Measurements from ENCODE around the gene ITPR2. TPM values are rescaled to one million over a fixed set of nuclear protein-coding genes. Genes with fewer than 3 reads are reported as not detected.

Gene ITPR2
- total RNA-seq, 2 experiments from 2014 or later: 28.8 to 29.9 TPM

GRCh38 chr12:26524862-26525465, 308.0 kb downstream of the ITPR2 start:
- CTCF ChIA-PET: no interaction called here
- peaks cover 9% of the 10 kb centered on the region for H3K4me1 Mint-ChIP-seq (ENCODE audit: low read depth)
- no peak overlapping the region for H3K27ac Mint-ChIP-seq
- peaks cover 12% of the 10 kb centered on the region for H3K36me3 ChIP-seq (ENCODE audit: insufficient read depth, low read length)
- H3K4me3 Mint-ChIP-seq: no peak overlapping the region
- POLR2A ChIA-PET: no interaction called here
- no peak overlapping the region for H3K4me3 ChIP-seq (ENCODE audit: low read length)
- no peaks in the 10 kb centered on the region for H3K27me3 Mint-ChIP-seq
- H3K9me3 Mint-ChIP-seq: peaks cover 9% of the 10 kb centered on the region
- no peak for ATAC-seq (ENCODE audit: poor library complexity)
- H3K27ac ChIP-seq (ENCODE audit: low read depth in 1 of 2, low read length in 2 of 2): no peak overlapping the region
- no peaks in the 10 kb centered on the region for H3K27me3 ChIP-seq (ENCODE audit: control insufficient read depth in 1 of 2, insufficient read depth in 2 of 2, low read length in 2 of 2)
- peaks cover 0 to 30% of the 10 kb centered on the region in 2 experiments for H3K9me3 ChIP-seq (ENCODE audit: control insufficient read depth in 1 of 2, insufficient read depth in 1 of 2, low read length in 2 of 2)
- peaks cover 2% of the 10 kb centered on the region for H3K4me1 ChIP-seq (ENCODE audit: insufficient read depth, low read length)
- peak in 3 of 14 experiments; percentile 3 to 28 (median 14) for DNase-seq
- intact Hi-C loops (cut with DNase I, micrococcal nuclease): no loop called here
- H3K36me3 Mint-ChIP-seq (ENCODE audit: low read depth): peaks cover 72% of the 10 kb centered on the region
- TF ChIP-seq, protein P1, sequence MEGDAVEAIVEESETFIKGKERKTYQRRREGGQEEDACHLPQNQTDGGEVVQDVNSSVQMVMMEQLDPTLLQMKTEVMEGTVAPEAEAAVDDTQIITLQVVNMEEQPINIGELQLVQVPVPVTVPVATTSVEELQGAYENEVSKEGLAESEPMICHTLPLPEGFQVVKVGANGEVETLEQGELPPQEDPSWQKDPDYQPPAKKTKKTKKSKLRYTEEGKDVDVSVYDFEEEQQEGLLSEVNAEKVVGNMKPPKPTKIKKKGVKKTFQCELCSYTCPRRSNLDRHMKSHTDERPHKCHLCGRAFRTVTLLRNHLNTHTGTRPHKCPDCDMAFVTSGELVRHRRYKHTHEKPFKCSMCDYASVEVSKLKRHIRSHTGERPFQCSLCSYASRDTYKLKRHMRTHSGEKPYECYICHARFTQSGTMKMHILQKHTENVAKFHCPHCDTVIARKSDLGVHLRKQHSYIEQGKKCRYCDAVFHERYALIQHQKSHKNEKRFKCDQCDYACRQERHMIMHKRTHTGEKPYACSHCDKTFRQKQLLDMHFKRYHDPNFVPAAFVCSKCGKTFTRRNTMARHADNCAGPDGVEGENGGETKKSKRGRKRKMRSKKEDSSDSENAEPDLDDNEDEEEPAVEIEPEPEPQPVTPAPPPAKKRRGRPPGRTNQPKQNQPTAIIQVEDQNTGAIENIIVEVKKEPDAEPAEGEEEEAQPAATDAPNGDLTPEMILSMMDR (IDR thresholded peaks at IDR 0.05): peak; percentile 18

DNA sequence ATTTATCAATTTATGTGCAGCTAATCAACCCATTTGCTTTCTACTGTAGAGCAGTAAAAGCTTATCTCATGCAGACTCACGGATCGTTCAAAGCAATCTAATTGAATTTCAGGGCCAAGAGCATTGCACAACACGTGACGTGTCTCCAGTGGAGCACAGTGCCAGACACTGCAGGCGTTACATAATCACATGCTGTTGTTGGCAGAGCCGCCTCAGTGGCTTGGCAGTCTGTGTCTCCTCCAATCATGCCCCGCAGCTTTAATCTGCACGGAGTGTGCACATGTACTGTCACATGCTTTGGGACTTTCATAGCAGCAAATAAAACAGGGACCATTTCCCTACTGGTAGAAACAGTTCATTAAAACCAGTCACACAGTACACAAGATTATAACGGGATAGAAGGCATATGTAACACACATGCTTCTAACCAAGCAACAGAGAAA, 309.3 kb downstream of the ITPR2 start:
- Histone ChIP-seq H3K4me3 (ENCODE audit: low read length) (no peak overlapping the region), H3K9me3 (ENCODE audit: control insufficient read depth in 1 of 2, insufficient read depth in 1 of 2, low read length in 2 of 2) (peaks cover 0 to 30% of the 10 kb centered on the region in 2 experiments), H3K27ac (ENCODE audit: low read depth in 1 of 2, low read length in 2 of 2) (no peak overlapping the region), H3K36me3 (ENCODE audit: insufficient read depth, low read length) (peaks cover 12% of the 10 kb centered on the region), H3K27me3 (ENCODE audit: control insufficient read depth in 1 of 2, insufficient read depth in 2 of 2, low read length in 2 of 2) (no peaks in the 10 kb centered on the region), H3K4me1 (ENCODE audit: insufficient read depth, low read length) (peaks cover 2% of the 10 kb centered on the region)
- Mint-ChIP-seq H3K36me3 (ENCODE audit: low read depth) (peaks cover 64% of the 10 kb centered on the region), H3K4me3 (no peak overlapping the region), H3K27ac (no peak overlapping the region), H3K9me3 (peaks cover 7% of the 10 kb centered on the region), H3K27me3 (no peaks in the 10 kb centered on the region), H3K4me1 (ENCODE audit: low read depth) (peaks cover 13% of the 10 kb centered on the region)
- DNase-seq: peak in 2 of 14 experiments; percentile 45 to 50
- TF ChIP-seq, protein P1 (IDR thresholded peaks at IDR 0.05): no peak
- intact Hi-C loops (cut with DNase I, micrococcal nuclease): no loop called here
- ChIA-PET POLR2A (no interaction called here), CTCF (no interaction called here)
- ATAC-seq (ENCODE audit: poor library complexity): no peak

DNA sequence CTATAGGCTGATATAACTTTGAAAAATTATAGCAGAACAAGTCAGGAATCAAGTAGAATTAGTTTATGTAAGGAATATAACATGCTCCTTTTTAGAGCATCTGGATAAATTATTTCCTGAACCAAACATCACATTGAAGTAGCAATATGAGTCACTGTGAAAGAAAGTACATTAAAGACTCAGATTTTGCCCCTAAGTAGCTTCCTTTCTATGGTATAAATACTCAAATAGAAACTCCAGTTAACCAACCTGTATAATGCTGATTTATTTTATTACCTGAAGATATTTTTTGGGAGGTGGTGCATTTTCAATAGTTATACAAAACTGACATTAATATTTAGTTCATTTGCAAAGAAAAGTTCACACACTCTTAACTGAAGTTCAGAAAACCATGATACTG, 312.1 kb downstream of the ITPR2 start:
- POLR2A ChIA-PET: no interaction called here
- H3K27ac ChIP-seq (ENCODE audit: low read depth in 1 of 2, low read length in 2 of 2): no peak overlapping the region
- DNase-seq (no peak), ATAC-seq (ENCODE audit: poor library complexity) (no peak)
- H3K4me1 ChIP-seq (ENCODE audit: insufficient read depth, low read length): peaks cover 2% of the 10 kb centered on the region
- CTCF ChIA-PET: no interaction called here
- H3K4me3 ChIP-seq (ENCODE audit: low read length): no peak overlapping the region
- peaks cover 44% of the 10 kb centered on the region for H3K36me3 Mint-ChIP-seq (ENCODE audit: low read depth)
- no peaks in the 10 kb centered on the region for H3K27me3 Mint-ChIP-seq
- H3K36me3 ChIP-seq (ENCODE audit: insufficient read depth, low read length): no peaks in the 10 kb centered on the region
- H3K9me3 Mint-ChIP-seq: peaks cover 7% of the 10 kb centered on the region
- TF ChIP-seq, protein P1 (IDR thresholded peaks at IDR 0.05): no peak
- intact Hi-C loops (cut with DNase I, micrococcal nuclease): no loop called here
- H3K27me3 ChIP-seq (ENCODE audit: control insufficient read depth in 1 of 2, insufficient read depth in 2 of 2, low read length in 2 of 2): no peaks in the 10 kb centered on the region
- H3K4me3 Mint-ChIP-seq: no peak overlapping the region
- H3K27ac Mint-ChIP-seq: no peak overlapping the region
- peaks cover 0 to 10% of the 10 kb centered on the region in 2 experiments for H3K9me3 ChIP-seq (ENCODE audit: control insufficient read depth in 1 of 2, insufficient read depth in 1 of 2, low read length in 2 of 2)
- H3K4me1 Mint-ChIP-seq (ENCODE audit: low read depth): peaks cover 13% of the 10 kb centered on the region
